ENCODE measurements around the gene DDX17. TPM values are rescaled to one million over a fixed set of nuclear protein-coding genes. Genes with fewer than 3 reads are reported as not detected.

DDX17 gene
- total RNA-seq, 1 donor from 2014 or later, result 530 TPM

DNA sequence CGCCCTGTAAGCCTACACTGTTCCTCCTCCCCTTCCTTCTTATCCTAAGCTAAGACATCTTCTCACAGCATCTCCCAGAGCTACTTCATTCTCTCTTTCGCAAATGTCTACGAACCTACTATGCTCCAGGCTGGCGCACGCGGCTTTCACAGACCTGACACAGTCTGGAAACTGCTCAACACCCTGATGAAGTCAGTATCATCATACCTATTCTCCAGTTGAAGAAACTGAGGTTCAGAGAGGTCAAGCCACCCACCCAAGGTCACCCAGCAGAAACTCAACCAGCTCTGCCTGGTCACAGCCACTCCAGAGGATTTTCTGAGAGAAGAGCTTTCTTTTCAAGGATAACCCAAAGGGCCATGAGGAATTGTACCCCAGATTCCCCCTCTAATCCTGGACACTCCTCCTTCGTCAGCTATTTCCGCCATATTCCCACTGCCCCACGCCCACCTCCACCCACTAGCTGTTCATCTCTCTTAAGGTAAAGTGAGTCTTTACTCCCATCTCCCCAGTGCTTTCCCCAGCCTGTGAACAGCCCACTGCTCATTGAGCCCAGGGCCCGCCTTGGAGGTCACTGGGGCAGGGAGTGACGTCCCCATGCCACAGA is 52.9 kb downstream of the DDX17 start:
- DNase-seq, result no peak

DNA sequence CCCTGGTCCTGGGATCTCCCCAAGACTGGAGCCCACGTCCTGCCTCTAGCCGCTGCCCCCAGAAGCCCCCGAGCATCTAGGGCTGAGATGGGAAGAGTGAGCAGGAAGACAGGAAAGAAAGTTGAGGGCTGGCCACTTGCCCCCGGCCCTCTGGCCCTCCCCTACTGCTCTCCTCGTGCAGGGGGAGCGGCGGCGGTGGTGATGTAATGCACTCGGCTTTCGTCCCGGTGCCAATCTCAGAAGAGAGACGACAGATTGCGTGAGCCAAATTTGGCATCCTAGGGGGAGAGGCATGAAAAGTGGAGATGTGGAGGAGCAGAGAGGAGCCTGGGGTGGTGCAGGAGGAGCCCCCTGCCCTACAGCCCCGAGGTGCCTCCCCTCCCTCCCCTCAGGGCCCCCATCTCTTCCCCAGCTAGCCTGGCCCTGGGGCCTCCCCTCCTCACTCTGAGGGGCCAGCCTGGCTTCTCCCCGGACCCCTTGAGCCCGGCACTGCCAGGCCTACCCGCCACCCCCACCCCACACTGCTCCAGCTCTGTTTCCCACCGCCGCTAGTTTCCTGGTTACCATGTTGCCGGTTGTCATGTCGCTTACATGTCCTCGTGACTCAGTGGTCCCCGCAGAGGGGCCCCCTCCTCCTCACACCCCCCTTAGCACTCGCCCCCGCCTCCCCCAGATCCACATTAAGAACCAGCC is 53.6 kb downstream of the DDX17 start:
- TF ChIP-seq, protein P1, sequence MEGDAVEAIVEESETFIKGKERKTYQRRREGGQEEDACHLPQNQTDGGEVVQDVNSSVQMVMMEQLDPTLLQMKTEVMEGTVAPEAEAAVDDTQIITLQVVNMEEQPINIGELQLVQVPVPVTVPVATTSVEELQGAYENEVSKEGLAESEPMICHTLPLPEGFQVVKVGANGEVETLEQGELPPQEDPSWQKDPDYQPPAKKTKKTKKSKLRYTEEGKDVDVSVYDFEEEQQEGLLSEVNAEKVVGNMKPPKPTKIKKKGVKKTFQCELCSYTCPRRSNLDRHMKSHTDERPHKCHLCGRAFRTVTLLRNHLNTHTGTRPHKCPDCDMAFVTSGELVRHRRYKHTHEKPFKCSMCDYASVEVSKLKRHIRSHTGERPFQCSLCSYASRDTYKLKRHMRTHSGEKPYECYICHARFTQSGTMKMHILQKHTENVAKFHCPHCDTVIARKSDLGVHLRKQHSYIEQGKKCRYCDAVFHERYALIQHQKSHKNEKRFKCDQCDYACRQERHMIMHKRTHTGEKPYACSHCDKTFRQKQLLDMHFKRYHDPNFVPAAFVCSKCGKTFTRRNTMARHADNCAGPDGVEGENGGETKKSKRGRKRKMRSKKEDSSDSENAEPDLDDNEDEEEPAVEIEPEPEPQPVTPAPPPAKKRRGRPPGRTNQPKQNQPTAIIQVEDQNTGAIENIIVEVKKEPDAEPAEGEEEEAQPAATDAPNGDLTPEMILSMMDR (IDR thresholded peaks at IDR 0.05; ENCODE audit: partially characterized antibody, unreplicated experiment), result no peak
- peak; percentile 44 for DNase-seq
- no peaks in the 10 kb centered on the region for H3K36me3 Mint-ChIP-seq (ENCODE audit: unreplicated experiment)
- H3K4me1 Mint-ChIP-seq (ENCODE audit: low read depth, unreplicated experiment), result no peaks in the 10 kb centered on the region
- peaks cover 7% of the 10 kb centered on the region for H3K9me3 Mint-ChIP-seq (ENCODE audit: unreplicated experiment)
- H3K27ac Mint-ChIP-seq (ENCODE audit: unreplicated experiment), result no peak overlapping the region
- H3K4me3 Mint-ChIP-seq (ENCODE audit: unreplicated experiment), result no peak overlapping the region
- H3K27me3 Mint-ChIP-seq (ENCODE audit: unreplicated experiment), result peaks cover 18% of the 10 kb centered on the region

More for the DNA sequence above, 52.9 kb downstream of the DDX17 start:
- H3K9me3 Mint-ChIP-seq (ENCODE audit: unreplicated experiment), result peaks cover 9% of the 10 kb centered on the region
- TF ChIP-seq, protein P1 (IDR thresholded peaks at IDR 0.05; ENCODE audit: partially characterized antibody, unreplicated experiment), result no peak
- no peaks in the 10 kb centered on the region for H3K4me1 Mint-ChIP-seq (ENCODE audit: low read depth, unreplicated experiment)
- H3K27ac Mint-ChIP-seq (ENCODE audit: unreplicated experiment), result no peak overlapping the region
- H3K4me3 Mint-ChIP-seq (ENCODE audit: unreplicated experiment), result peak overlapping the region; percentile 52
- H3K27me3 Mint-ChIP-seq (ENCODE audit: unreplicated experiment), result peaks cover 20% of the 10 kb centered on the region
- H3K36me3 Mint-ChIP-seq (ENCODE audit: unreplicated experiment), result no peaks in the 10 kb centered on the region

DNA sequence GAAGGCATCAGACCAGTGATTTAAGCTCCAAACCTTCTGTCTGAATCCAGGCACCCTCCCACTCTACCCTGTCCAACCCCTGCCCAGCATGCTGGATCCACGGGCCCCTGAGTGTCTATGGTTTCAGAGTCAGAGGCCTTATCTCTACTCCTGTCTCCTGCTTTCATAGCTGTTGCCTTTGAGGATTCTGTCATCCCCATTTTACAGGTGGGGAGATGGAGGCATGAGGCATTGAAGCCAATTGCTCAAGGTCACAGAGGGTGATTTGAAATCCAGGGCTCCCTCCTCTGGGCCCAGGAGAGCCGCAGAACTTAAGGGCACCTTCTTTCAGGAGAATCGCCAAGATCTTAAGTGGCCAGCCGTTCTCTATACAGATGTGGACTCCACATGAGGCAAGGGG is 54.2 kb downstream of the DDX17 start:
- Mint-ChIP-seq H3K4me3 (ENCODE audit: unreplicated experiment) (no peak overlapping the region), H3K27me3 (ENCODE audit: unreplicated experiment) (peaks cover 14% of the 10 kb centered on the region), H3K4me1 (ENCODE audit: low read depth, unreplicated experiment) (no peaks in the 10 kb centered on the region), H3K27ac (ENCODE audit: unreplicated experiment) (no peak overlapping the region), H3K9me3 (ENCODE audit: unreplicated experiment) (peaks cover 7% of the 10 kb centered on the region), H3K36me3 (ENCODE audit: unreplicated experiment) (no peaks in the 10 kb centered on the region)
- TF ChIP-seq, protein P1 (IDR thresholded peaks at IDR 0.05; ENCODE audit: partially characterized antibody, unreplicated experiment), result no peak
- DNase-seq, result no peak

DNA sequence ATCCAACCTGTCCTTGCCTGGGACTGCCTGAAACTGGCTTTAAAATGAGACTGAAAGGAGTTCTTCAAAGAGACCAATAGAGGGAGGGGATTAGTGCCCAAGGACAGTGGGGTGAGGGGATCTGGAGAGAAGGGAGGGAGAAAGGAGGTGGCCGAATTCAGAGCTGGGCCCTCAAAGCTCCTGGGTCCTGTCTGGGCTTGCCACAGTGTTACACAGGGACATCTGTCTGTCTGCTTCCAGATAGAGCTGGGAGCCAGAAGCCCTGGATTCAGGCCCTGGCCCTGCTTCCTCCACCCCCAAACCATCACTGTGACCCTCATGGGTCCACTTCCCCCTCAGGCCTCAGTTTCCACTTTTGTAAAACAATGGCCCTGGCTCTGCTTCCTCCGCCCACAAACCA is 54.7 kb downstream of the DDX17 start:
- peaks cover 11% of the 10 kb centered on the region for H3K27me3 Mint-ChIP-seq (ENCODE audit: unreplicated experiment)
- H3K27ac Mint-ChIP-seq (ENCODE audit: unreplicated experiment), result no peak overlapping the region
- peak overlapping the region; percentile 20 for H3K4me3 Mint-ChIP-seq (ENCODE audit: unreplicated experiment)
- no peaks in the 10 kb centered on the region for H3K36me3 Mint-ChIP-seq (ENCODE audit: unreplicated experiment)
- no peak for DNase-seq
- no peaks in the 10 kb centered on the region for H3K4me1 Mint-ChIP-seq (ENCODE audit: low read depth, unreplicated experiment)
- TF ChIP-seq, protein P1 (IDR thresholded peaks at IDR 0.05; ENCODE audit: partially characterized antibody, unreplicated experiment), result no peak
- H3K9me3 Mint-ChIP-seq (ENCODE audit: unreplicated experiment), result peaks cover 7% of the 10 kb centered on the region

DNA sequence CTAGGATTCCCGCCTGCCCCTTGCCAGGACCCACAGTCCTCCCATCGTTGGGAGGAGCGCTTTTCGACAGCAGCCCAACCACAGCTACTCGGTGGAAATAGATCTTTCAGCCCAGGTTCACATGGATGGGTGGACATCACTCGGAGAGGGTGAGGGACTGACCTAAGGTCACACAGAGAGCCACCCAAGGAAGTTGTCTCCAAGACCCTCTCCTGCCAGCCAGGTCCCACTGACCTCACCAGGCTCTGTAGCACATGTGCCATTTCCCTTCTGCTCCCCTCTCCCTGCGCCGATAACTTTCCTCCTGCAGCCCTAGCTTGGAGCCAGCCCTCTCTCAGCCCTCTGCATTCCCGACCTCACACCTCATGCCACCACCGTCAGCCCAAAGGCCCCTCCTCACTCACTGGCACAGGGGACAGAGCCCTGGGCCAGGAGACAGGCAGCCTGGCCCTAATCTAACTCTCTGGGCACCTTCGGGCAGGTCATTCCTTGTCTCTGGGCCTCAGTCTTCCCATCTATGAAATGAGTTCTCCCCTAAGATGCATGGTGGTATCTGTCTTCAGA is 55.8 kb downstream of the DDX17 start:
- H3K9me3 Mint-ChIP-seq (ENCODE audit: unreplicated experiment), result peaks cover 8% of the 10 kb centered on the region
- no peaks in the 10 kb centered on the region for H3K4me1 Mint-ChIP-seq (ENCODE audit: low read depth, unreplicated experiment)
- TF ChIP-seq, protein P1 (IDR thresholded peaks at IDR 0.05; ENCODE audit: partially characterized antibody, unreplicated experiment), result no peak
- H3K36me3 Mint-ChIP-seq (ENCODE audit: unreplicated experiment), result no peaks in the 10 kb centered on the region
- H3K27me3 Mint-ChIP-seq (ENCODE audit: unreplicated experiment), result peaks cover 11% of the 10 kb centered on the region
- no peak overlapping the region for H3K27ac Mint-ChIP-seq (ENCODE audit: unreplicated experiment)
- no peak overlapping the region for H3K4me3 Mint-ChIP-seq (ENCODE audit: unreplicated experiment)
- DNase-seq, result no peak

Measured in glutamatergic neuron (in vitro differentiated cells).